Hematopoietic multipotent progenitor cell treated with erythropoietin and hydrocortisone succinate and interleukin-3 and kit ligand, for 6 days (in vitro differentiated cells): Measurements from ENCODE around the gene LYG2.
"Not testable (repeated sequence)": the region's sequence is repeated elsewhere in the genome, so short reads cannot be mapped to it uniquely, and the experiment has no call there.

Source experiments
- DNase-seq: peaks from one replicate; pipeline ENCODE4 v3.0.0-alpha.2; 2015

The LYG2 gene

GRCh38 chr2:99200076-99200800 lies 55.2 kb downstream of the LYG2 start:
- no peak for DNase-seq

GRCh38 chr2:99198103-99198841 lies 57.2 kb downstream of the LYG2 start:
- no peak for DNase-seq

GRCh38 chr2:99192364-99192763 lies 63.1 kb downstream of the LYG2 start:
- not testable (repeated sequence) for DNase-seq
